NK-92 treated with Interleukin-12 subunit alpha and Interleukin-12 subunit beta, amount 100 ng/mL, for 24 hours (cell line): ENCODE results near the gene NUDCD3.

Source experiments
- DNase-seq: peaks from one replicate; lab custom pipeline; 2025; lab: John Stamatoyannopoulos, UW

The NUDCD3 gene

GRCh38 chr7:44477938-44478337 is 12.5 kb downstream of the NUDCD3 start:
- no peak for DNase-seq

GRCh38 chr7:44477063-44477830 is 13.2 kb downstream of the NUDCD3 start:
- peak; percentile 51 for DNase-seq

- no peak for DNase-seq
These were observed 14.1 kb downstream of the NUDCD3 start for GRCh38 chr7:44476313-44476712.

- no peak for DNase-seq
These were observed 17.2 kb downstream of the NUDCD3 start for GRCh38 chr7:44473295-44473694.

GRCh38 chr7:44472843-44473242 is 17.6 kb downstream of the NUDCD3 start:
- DNase-seq = no peak

- DNase-seq = no peak
These were observed 18.6 kb downstream of the NUDCD3 start for GRCh38 chr7:44471850-44472249.

- DNase-seq = no peak
These were observed 19.0 kb downstream of the NUDCD3 start for GRCh38 chr7:44471436-44471835.

GRCh38 chr7:44470628-44471245 is 19.7 kb downstream of the NUDCD3 start:
- DNase-seq = no peak

GRCh38 chr7:44470135-44470479 is 20.4 kb downstream of the NUDCD3 start:
- no peak for DNase-seq

GRCh38 chr7:44469461-44470134 is 20.9 kb downstream of the NUDCD3 start:
- no peak for DNase-seq

- no peak for DNase-seq
These were observed 23.3 kb downstream of the NUDCD3 start for GRCh38 chr7:44467217-44467548.

GRCh38 chr7:44466300-44467216 is 23.9 kb downstream of the NUDCD3 start:
- DNase-seq = peak; percentile 66

GRCh38 chr7:44465490-44465889 is 25.0 kb downstream of the NUDCD3 start:
- no peak for DNase-seq

GRCh38 chr7:44463169-44463808 is 27.2 kb downstream of the NUDCD3 start:
- no peak for DNase-seq

GRCh38 chr7:44461387-44461786 is 29.1 kb downstream of the NUDCD3 start:
- DNase-seq = no peak

- DNase-seq = peak; percentile 33
These were observed 30.1 kb downstream of the NUDCD3 start for GRCh38 chr7:44460325-44460724.

- DNase-seq = no peak
These were observed 35.3 kb downstream of the NUDCD3 start for GRCh38 chr7:44455155-44455554.

- no peak for DNase-seq
These were observed 36.1 kb downstream of the NUDCD3 start for GRCh38 chr7:44454348-44454747.

GRCh38 chr7:44451123-44451522 is 39.3 kb downstream of the NUDCD3 start:
- no peak for DNase-seq

GRCh38 chr7:44449584-44449928 is 40.9 kb downstream of the NUDCD3 start:
- no peak for DNase-seq

- no peak for DNase-seq
These were observed 41.4 kb downstream of the NUDCD3 start for GRCh38 chr7:44448922-44449583.
